BE2C (cell line): ENCODE measurements around the gene CLSTN2.

ENCODE experiments used
- DNase-seq: peaks from one replicate; pipeline ENCODE4 v3.0.0-alpha.2; 2020
- H3K27me3 ChIP-seq: fragments of 250-450 bp; sonication (Bioruptor Pico); 2 replicates; pipeline ENCODE4 v1.5.1; 2020; ENCODE audit warnings: mild to moderate bottlenecking
- H3K36me3 ChIP-seq: fragments of 250-450 bp; sonication (Bioruptor Pico); 2 replicates; pipeline ENCODE4 v1.5.1; 2020; ENCODE audit warnings: mild to moderate bottlenecking
- H3K4me1 ChIP-seq: fragments of 250-450 bp; sonication (Bioruptor Pico); 2 replicates; pipeline ENCODE4 v1.5.1; 2020
- H3K4me3 ChIP-seq: 2 replicates; pipeline ENCODE4 v1.5.1; 2011; ENCODE audit warnings: low read depth, low read length
- H3K9me3 ChIP-seq: fragments of 250-450 bp; sonication (Bioruptor Pico); 2 replicates; pipeline ENCODE4 v1.5.1; 2020
- TF ChIP-seq, protein P1 (sequence below): IDR thresholded peaks from 2 replicates; pipeline ENCODE4 v1.5.1; 2012; ENCODE audit warnings: mild to moderate bottlenecking, low read depth, low read length

The CLSTN2 gene

DNA sequence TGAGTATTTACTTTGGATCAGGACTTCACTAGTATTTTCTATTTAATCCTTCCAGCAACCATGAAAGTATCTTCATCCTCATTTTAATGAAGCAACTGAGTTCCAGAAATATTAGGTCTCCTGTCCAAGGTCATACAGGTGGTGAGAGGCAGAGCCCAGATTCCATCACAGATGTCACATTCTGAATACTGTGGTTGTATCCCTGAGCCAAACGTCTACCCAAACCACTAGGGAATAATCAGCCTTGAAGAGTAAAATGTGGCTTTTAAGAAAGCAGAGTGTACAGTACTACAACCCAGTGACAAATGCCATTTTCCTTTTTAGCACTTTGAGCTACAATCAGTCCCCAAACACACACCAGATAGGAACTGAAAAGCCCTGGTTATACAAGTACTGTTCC is 649.6 kb downstream of the CLSTN2 start:
- TF ChIP-seq, protein P1, sequence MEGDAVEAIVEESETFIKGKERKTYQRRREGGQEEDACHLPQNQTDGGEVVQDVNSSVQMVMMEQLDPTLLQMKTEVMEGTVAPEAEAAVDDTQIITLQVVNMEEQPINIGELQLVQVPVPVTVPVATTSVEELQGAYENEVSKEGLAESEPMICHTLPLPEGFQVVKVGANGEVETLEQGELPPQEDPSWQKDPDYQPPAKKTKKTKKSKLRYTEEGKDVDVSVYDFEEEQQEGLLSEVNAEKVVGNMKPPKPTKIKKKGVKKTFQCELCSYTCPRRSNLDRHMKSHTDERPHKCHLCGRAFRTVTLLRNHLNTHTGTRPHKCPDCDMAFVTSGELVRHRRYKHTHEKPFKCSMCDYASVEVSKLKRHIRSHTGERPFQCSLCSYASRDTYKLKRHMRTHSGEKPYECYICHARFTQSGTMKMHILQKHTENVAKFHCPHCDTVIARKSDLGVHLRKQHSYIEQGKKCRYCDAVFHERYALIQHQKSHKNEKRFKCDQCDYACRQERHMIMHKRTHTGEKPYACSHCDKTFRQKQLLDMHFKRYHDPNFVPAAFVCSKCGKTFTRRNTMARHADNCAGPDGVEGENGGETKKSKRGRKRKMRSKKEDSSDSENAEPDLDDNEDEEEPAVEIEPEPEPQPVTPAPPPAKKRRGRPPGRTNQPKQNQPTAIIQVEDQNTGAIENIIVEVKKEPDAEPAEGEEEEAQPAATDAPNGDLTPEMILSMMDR: no peak
- H3K9me3 ChIP-seq: no peaks in the 10 kb centered on the region
- no peak for DNase-seq
- H3K4me1 ChIP-seq: no peaks in the 10 kb centered on the region
- no peak overlapping the region for H3K4me3 ChIP-seq
- H3K36me3 ChIP-seq: no peaks in the 10 kb centered on the region
- H3K27me3 ChIP-seq: peaks cover 26% of the 10 kb centered on the region

DNA sequence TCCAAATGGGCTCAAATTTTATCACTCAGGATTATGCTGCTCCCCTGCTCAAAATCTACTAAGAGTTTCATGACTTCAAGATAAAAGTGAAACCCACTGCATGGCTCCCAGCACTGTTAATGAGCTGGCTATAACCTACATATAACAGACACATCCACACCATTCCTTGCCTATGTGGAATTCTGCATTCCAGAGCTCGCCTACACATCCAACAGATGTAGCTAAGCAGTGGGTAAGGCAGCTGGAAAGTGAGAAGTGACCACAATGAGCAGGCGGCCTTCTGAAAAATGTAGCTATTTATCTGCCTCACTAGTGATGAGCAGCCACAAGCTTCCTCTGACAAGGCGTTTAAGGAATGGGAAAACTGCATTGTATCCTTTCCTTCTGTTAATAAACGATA is 650.8 kb downstream of the CLSTN2 start:
- H3K4me3 ChIP-seq: no peak overlapping the region
- H3K9me3 ChIP-seq: no peaks in the 10 kb centered on the region
- no peaks in the 10 kb centered on the region for H3K4me1 ChIP-seq
- no peak for DNase-seq
- peaks cover 26% of the 10 kb centered on the region for H3K27me3 ChIP-seq
- TF ChIP-seq, protein P1: no peak
- no peaks in the 10 kb centered on the region for H3K36me3 ChIP-seq

DNA sequence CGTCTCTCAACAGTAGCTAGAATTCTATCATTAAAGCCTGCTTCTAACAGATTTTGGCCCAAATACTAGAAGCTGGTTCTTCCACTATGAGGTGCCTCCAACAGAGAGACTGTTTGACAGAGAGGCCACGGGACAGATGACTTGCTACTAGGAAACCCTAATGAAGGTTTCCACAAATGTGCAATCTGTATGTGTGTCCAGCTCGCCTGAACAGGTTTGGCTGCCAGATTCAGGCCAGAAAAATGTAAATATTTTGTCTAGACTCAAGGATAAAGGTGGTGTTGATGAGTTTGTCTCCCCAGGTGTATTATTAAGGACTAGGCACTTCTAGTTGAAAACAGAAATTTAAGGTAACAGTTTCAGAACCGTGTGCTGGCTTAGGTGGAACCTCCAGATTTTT is 651.3 kb downstream of the CLSTN2 start:
- H3K4me3 ChIP-seq: no peak overlapping the region
- no peak for DNase-seq
- TF ChIP-seq, protein P1: no peak
- no peaks in the 10 kb centered on the region for H3K4me1 ChIP-seq
- H3K36me3 ChIP-seq: no peaks in the 10 kb centered on the region
- H3K9me3 ChIP-seq: no peaks in the 10 kb centered on the region
- H3K27me3 ChIP-seq: peaks cover 26% of the 10 kb centered on the region

DNA sequence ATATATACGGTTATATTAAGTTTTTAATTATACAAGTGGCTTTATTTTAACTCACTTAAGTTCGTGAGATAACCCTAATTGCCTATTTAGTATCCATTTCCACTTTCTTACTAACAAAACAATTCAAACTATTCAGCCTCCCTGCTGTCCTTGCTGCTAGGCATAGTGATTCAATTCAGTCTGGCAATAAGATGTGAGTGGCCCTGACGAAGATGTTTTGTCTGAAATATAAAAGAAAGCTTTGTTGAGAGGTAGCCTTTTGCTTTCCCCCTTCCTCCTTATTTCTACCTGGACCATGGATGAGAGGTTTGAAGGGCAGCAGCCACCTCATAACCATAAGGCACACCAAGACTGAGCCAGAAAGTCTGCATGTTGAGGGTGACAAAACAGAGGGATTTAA is 653.6 kb downstream of the CLSTN2 start:
- H3K27me3 ChIP-seq: peaks cover 26% of the 10 kb centered on the region
- TF ChIP-seq, protein P1: no peak
- no peaks in the 10 kb centered on the region for H3K9me3 ChIP-seq
- no peaks in the 10 kb centered on the region for H3K4me1 ChIP-seq
- DNase-seq: no peak
- H3K4me3 ChIP-seq: no peak overlapping the region
- no peaks in the 10 kb centered on the region for H3K36me3 ChIP-seq

DNA sequence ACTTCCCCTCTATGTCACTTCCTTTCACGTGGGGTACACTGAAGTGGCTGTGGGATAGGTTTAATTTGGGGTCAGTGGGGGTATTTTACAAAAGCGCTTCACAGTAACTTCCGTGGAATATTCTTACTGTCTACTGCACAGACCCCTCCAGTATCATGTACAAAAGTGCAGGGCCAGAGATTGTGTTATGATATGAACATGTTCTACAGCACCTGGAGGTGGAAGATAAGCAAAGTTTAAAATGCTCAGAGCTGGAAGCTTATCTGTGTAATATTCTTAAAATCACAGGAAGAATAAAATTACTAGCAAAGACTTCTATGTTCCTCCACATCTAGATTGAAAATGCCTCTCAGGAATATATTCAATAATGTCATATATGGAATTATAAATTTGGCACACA is 658.8 kb downstream of the CLSTN2 start:
- H3K4me1 ChIP-seq: no peaks in the 10 kb centered on the region
- TF ChIP-seq, protein P1: no peak
- no peak overlapping the region for H3K4me3 ChIP-seq
- H3K27me3 ChIP-seq: 0 out of 2 replicates have a peak, but pooled peaks cover 3% of the 10 kb centered on the region
- no peak for DNase-seq
- H3K36me3 ChIP-seq: no peaks in the 10 kb centered on the region
- H3K9me3 ChIP-seq: no peaks in the 10 kb centered on the region

DNA sequence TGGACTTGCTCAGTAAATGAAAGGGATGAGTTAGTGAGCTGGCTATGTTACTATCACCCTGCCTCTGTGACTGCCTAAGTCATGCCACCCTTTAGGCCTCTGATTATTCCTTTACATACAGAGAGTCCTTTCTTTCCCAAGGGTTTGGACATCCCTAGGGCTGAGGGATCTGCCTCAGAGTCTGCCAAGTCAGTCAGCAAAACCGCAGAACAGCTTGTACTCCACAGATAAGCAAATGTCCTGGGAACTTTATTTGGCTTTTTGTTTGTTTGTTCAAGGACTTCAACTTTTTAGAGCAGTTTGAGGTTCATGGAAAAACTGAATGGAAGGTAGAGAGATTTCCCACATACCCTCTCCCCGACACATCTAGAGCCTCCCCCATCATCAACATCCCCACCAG is 660.3 kb downstream of the CLSTN2 start:
- H3K4me3 ChIP-seq: no peak overlapping the region
- no peaks in the 10 kb centered on the region for H3K36me3 ChIP-seq
- DNase-seq: no peak
- 0 out of 2 replicates have a peak, but pooled peaks cover 3% of the 10 kb centered on the region for H3K27me3 ChIP-seq
- no peaks in the 10 kb centered on the region for H3K9me3 ChIP-seq
- TF ChIP-seq, protein P1: no peak
- no peaks in the 10 kb centered on the region for H3K4me1 ChIP-seq
